GM23248 (cell line): ENCODE measurements around the gene NFKBIL1.

Source experiments
- EZH2 ChIP-seq: fragments of 200-600 bp; sonication (generic); IDR thresholded peaks from 2 replicates; pipeline ENCODE4 v1.6.1; 2018; ENCODE audit warnings: antibody characterized with exemption, mild to moderate bottlenecking; ENCODE audit not compliant: insufficient read depth, poor library complexity, severe bottlenecking
- EZH2phosphoT487 ChIP-seq: fragments of 200-600 bp; sonication (generic); IDR thresholded peaks from 2 replicates; pipeline ENCODE4 v1.6.1; 2018; ENCODE audit warnings: antibody characterized with exemption, moderate library complexity, mild to moderate bottlenecking, low read depth; ENCODE audit not compliant: insufficient read depth

GRCh38 chr6:31521835-31522234 lies 25.6 kb upstream of the NFKBIL1 start:
- TF ChIP-seq EZH2phosphoT487 (no peak), EZH2 (no peak)
